Middle frontal gyrus (tissue), 1 donor: Measurements from ENCODE around the gene DNTT.

Experiments used
- DNase-seq: peaks from one replicate; pipeline ENCODE4 v3.0.0-alpha.2; 2015; ENCODE audit warnings: low spot score; ENCODE audit errors: extremely low spot score

Gene DNTT

GRCh38 chr10:96376483-96376882 lies 72.2 kb downstream of the DNTT start:
- no peak for DNase-seq

- no peak for DNase-seq
These were observed 73.6 kb downstream of the DNTT start for GRCh38 chr10:96377816-96378294.

GRCh38 chr10:96378741-96379140 lies 74.5 kb downstream of the DNTT start:
- DNase-seq: no peak

GRCh38 chr10:96379758-96380157 lies 75.5 kb downstream of the DNTT start:
- DNase-seq: no peak

GRCh38 chr10:96380821-96381220 lies 76.6 kb downstream of the DNTT start:
- DNase-seq: no peak

GRCh38 chr10:96384506-96384905 lies 80.3 kb downstream of the DNTT start:
- no peak for DNase-seq

- no peak for DNase-seq
These were observed 82.9 kb downstream of the DNTT start for GRCh38 chr10:96387161-96387560.

GRCh38 chr10:96387601-96388000 lies 83.4 kb downstream of the DNTT start:
- no peak for DNase-seq
